ENCODE measurements around the gene RPP38. TPM values are rescaled to one million over a fixed set of nuclear protein-coding genes. Genes with fewer than 3 reads are reported as not detected.

Gene RPP38
- total and polyA plus RNA-seq, 2 of the 4 experiments (the other 2 are of a cell fraction): 12.4 to 19.0 TPM

- no peak overlapping the region for H3K4ac ChIP-seq (ENCODE audit: low read depth, low read length)
- intact Hi-C loops (cut with micrococcal nuclease): no loop called here
- H2BK120ac ChIP-seq (ENCODE audit: low read depth, low read length): no peak overlapping the region
- H2AK5ac ChIP-seq (ENCODE audit: low read depth, low read length): no peak overlapping the region
- no peaks in the 10 kb centered on the region; the same call in 1 of the 2 replicates for H3K27me3 ChIP-seq (ENCODE audit: control insufficient read depth, insufficient read depth, low read length)
- dilution Hi-C loops (cut with HindIII; ENCODE audit: low sequenced_read_pairs, unreplicated experiment): no loop called here
- H2BK20ac ChIP-seq (ENCODE audit: low read depth, low read length): no peak overlapping the region
- H4K5ac ChIP-seq (ENCODE audit: low read depth, low read length): no peak overlapping the region
- H3K9me1 ChIP-seq (ENCODE audit: insufficient read depth, low read length): no peaks in the 10 kb centered on the region
- no peaks in the 10 kb centered on the region for H4K20me1 ChIP-seq (ENCODE audit: insufficient read depth, low read length)
- H3K56ac ChIP-seq (ENCODE audit: extremely low read depth, insufficient read depth, low read length): no peak overlapping the region
- H3K27ac ChIP-seq (ENCODE audit: insufficient read depth, low read length): no peak overlapping the region
- H4K91ac ChIP-seq (ENCODE audit: insufficient read depth, low read depth, low read length): no peak overlapping the region
- H2BK5ac ChIP-seq (ENCODE audit: low read depth, low read length, poor library complexity, severe bottlenecking): no peak overlapping the region
- H2AFZ ChIP-seq (replicated peaks; ENCODE audit: low read length, poor library complexity): no peak overlapping the region
- H3K36me3 ChIP-seq (ENCODE audit: control insufficient read depth, insufficient read depth, low read length): no peaks in the 10 kb centered on the region
- no peak overlapping the region for H3K14ac ChIP-seq (replicated peaks; ENCODE audit: low read depth, low read length)
- no CpG with 5 or more reads among the region's 2 CpGs for WGBS, 2 experiments (ENCODE audit: extremely low coverage in 2 of 2, insufficient read length in 1 of 2)
- H3K9ac ChIP-seq (ENCODE audit: low read depth, low read length): no peak overlapping the region
- H3K4me1 ChIP-seq (ENCODE audit: control insufficient read depth, insufficient read depth, low read length): no peaks in the 10 kb centered on the region
- H3K79me1 ChIP-seq (ENCODE audit: low read depth in 1 of 2, low read length in 2 of 2): no peaks in the 10 kb centered on the region
- in situ Hi-C loops (cut with MboI; ENCODE audit: low sequenced_read_pairs): no loop called here
- no peak overlapping the region for H2AK9ac ChIP-seq (replicated peaks; ENCODE audit: low read depth, low read length, poor library complexity)
- H3K18ac ChIP-seq (ENCODE audit: low read depth, low read length): no peak overlapping the region
- H3K23ac ChIP-seq (ENCODE audit: low read depth, low read length): no peak overlapping the region
- H2BK15ac ChIP-seq (ENCODE audit: low read depth, low read length): no peak overlapping the region
- ATAC-seq (ENCODE audit: low read depth) (no peak), DNase-seq (no peak)
- TF ChIP-seq RCOR1 (IDR thresholded peaks at IDR 0.05; ENCODE audit: insufficient replicate concordance, low read length) (no peak), USF2 (IDR thresholded peaks at IDR 0.05; ENCODE audit: low read depth, low read length) (no peak), CEBPB (IDR thresholded peaks at IDR 0.05; ENCODE audit: low read depth, low read length) (no peak), SMC3 (IDR thresholded peaks at IDR 0.05; ENCODE audit: low read depth, low read length) (no peak), MAZ (IDR thresholded peaks at IDR 0.05; ENCODE audit: borderline replicate concordance, low read depth, low read length) (no peak), RAD21 (IDR thresholded peaks at IDR 0.05; ENCODE audit: low read length) (no peak), NFE2L2 (IDR thresholded peaks at IDR 0.05; ENCODE audit: low read depth, low read length) (no peak), CTCF (conservative IDR thresholded peaks at IDR 0.05; ENCODE audit: low read depth, low read length) (no peak), BHLHE40 (IDR thresholded peaks at IDR 0.05; ENCODE audit: low read depth, low read length) (no peak), ELK1 (IDR thresholded peaks at IDR 0.05; ENCODE audit: borderline replicate concordance, low read depth, low read length) (no peak), MAFK (IDR thresholded peaks at IDR 0.05; ENCODE audit: low read depth, low read length) (no peak), RFX5 (IDR thresholded peaks at IDR 0.05; ENCODE audit: low read depth, low read length) (no peak), POLR2A (IDR thresholded peaks at IDR 0.05; ENCODE audit: low read depth, low read length) (no peak)
- H4K8ac ChIP-seq (ENCODE audit: low read depth in 2 of 2, low read length in 2 of 2): no peak overlapping the region
- H3K4me2 ChIP-seq (ENCODE audit: low read depth, low read length): no peak overlapping the region
- H3K9me3 ChIP-seq (ENCODE audit: control insufficient read depth, insufficient read depth, low read length): peaks cover 12% of the 10 kb centered on the region
- ChIA-PET CTCF (no interaction called here), POLR2A (ENCODE audit: unreplicated experiment) (no interaction called here)
- no TSS peak for BruUV-seq (replicated peaks)
- no peak overlapping the region for H3K4me3 ChIP-seq (ENCODE audit: insufficient read depth, low read depth, low read length)
Observed at GRCh38 chr10:15060638-15061037, 36.5 kb upstream of the RPP38 start.
